HEK293 (cell line): ENCODE measurements around the gene SFMBT2.

Source experiments
- CTCF ChIA-PET: fragments of 350-600 bp; formaldehyde crosslinking; extraction: SDS; loops from one replicate; lab custom pipeline; 2021; ENCODE audit warnings: antibody characterized with exemption; lab: Yijun Ruan, JAX
- POLR2A ChIA-PET: fragments of 300-600 bp; formaldehyde crosslinking; extraction: SDS; loops from one replicate; lab custom pipeline; 2020; ENCODE audit warnings: antibody characterized with exemption, inconsistent platforms; lab: Yijun Ruan, JAX
- H3K27ac ChIP-seq: fragments of 200-500 bp; sonication (Bioruptor generic); 2 replicates; pipeline ENCODE4 v1.5.1; 2014; ENCODE audit warnings: low read depth, low read length, control low read depth, inconsistent platforms; ENCODE audit errors: extremely low read depth
- H3K36me3 ChIP-seq, 2 experiments: fragments of 200-500 bp in 1 of 2; sonication (Bioruptor generic) in 1 of 2; 1 replicate in 1 of 2; 2 replicates in 1 of 2; pipeline ENCODE4 v1.5.1; 2014 to 2017; ENCODE audit warnings: inconsistent platforms in 2 of 2, low read length in 2 of 2; ENCODE audit not compliant: control insufficient read depth in 2 of 2, insufficient read depth in 1 of 2
- H3K4me1 ChIP-seq: fragments of 200-500 bp; sonication (Bioruptor generic); 2 replicates; pipeline ENCODE4 v1.5.1; 2014; ENCODE audit warnings: mild to moderate bottlenecking, low read length, inconsistent platforms; ENCODE audit not compliant: control insufficient read depth, insufficient read depth
- H3K4me3 ChIP-seq: 2 replicates; pipeline ENCODE4 v1.5.1; 2011; ENCODE audit warnings: low read depth, mild to moderate bottlenecking, control low read depth, low read length, moderate library complexity
- H3K9me3 ChIP-seq: fragments of 200-500 bp; sonication (Bioruptor generic); 2 replicates; pipeline ENCODE4 v1.5.1; 2014; ENCODE audit warnings: low read depth, low read length, inconsistent platforms; ENCODE audit not compliant: control insufficient read depth, insufficient read depth
- GLI2 ChIP-seq: fragments of 450-650 bp; formaldehyde crosslinking; IDR thresholded peaks from 2 replicates; pipeline ENCODE4; 2017; ENCODE audit warnings: missing biosample characterization, missing genetic modification characterization, low read depth, borderline replicate concordance
- GLIS1 ChIP-seq: fragments of 450-650 bp; formaldehyde crosslinking; IDR thresholded peaks from 2 replicates; pipeline ENCODE4 v1.5.1; 2016; ENCODE audit warnings: missing biosample characterization, missing genetic modification characterization
- MYNN ChIP-seq: fragments of 450-650 bp; formaldehyde crosslinking; IDR thresholded peaks from 2 replicates; pipeline ENCODE4 v1.5.1; 2016; ENCODE audit warnings: missing biosample characterization, missing genetic modification characterization, borderline replicate concordance
- REPIN1 ChIP-seq: fragments of 450-650 bp; formaldehyde crosslinking; IDR thresholded peaks from 2 replicates; pipeline ENCODE4 v1.5.1; 2017; ENCODE audit warnings: missing biosample characterization, missing genetic modification characterization, low read depth
- SCRT2 ChIP-seq: fragments of 450-650 bp; formaldehyde crosslinking; IDR thresholded peaks from 2 replicates; pipeline ENCODE4 v1.5.1; 2016; ENCODE audit warnings: missing biosample characterization, missing genetic modification characterization
- SP2 ChIP-seq: fragments of 450-650 bp; formaldehyde crosslinking; IDR thresholded peaks from 2 replicates; pipeline ENCODE4 v1.5.1; 2016; ENCODE audit warnings: missing biosample characterization, missing genetic modification characterization
- ZIC2 ChIP-seq: fragments of 450-650 bp; formaldehyde crosslinking; IDR thresholded peaks from 2 replicates; pipeline ENCODE4 v1.5.1; 2016; ENCODE audit warnings: missing biosample characterization, missing genetic modification characterization
- ZNF138 ChIP-seq: fragments of 450-650 bp; formaldehyde crosslinking; IDR thresholded peaks from 2 replicates; pipeline ENCODE4 v1.5.1; 2016; ENCODE audit warnings: missing biosample characterization, missing genetic modification characterization, borderline replicate concordance
- ZNF214 ChIP-seq: fragments of 450-650 bp; formaldehyde crosslinking; IDR thresholded peaks from 2 replicates; pipeline ENCODE4 v1.5.1; 2017; ENCODE audit warnings: missing biosample characterization, mild to moderate bottlenecking, missing genetic modification characterization, borderline replicate concordance
- ZNF223 ChIP-seq: fragments of 450-650 bp; formaldehyde crosslinking; IDR thresholded peaks from 2 replicates; pipeline ENCODE4 v1.5.1; 2016; ENCODE audit warnings: missing biosample characterization, missing genetic modification characterization
- ZNF350 ChIP-seq: fragments of 450-650 bp; formaldehyde crosslinking; IDR thresholded peaks from 2 replicates; pipeline ENCODE4 v1.5.0; 2017; ENCODE audit warnings: missing biosample characterization, mild to moderate bottlenecking, missing genetic modification characterization
- ZNF433 ChIP-seq: fragments of 450-650 bp; formaldehyde crosslinking; IDR thresholded peaks from 2 replicates; pipeline ENCODE4 v1.5.1; 2016; ENCODE audit warnings: missing biosample characterization, missing genetic modification characterization, low read depth
- ZNF692 ChIP-seq: fragments of 450-650 bp; formaldehyde crosslinking; IDR thresholded peaks from 2 replicates; pipeline ENCODE4 v1.5.1; 2016; ENCODE audit warnings: missing biosample characterization, missing genetic modification characterization
- ZNF776 ChIP-seq: fragments of 450-650 bp; formaldehyde crosslinking; IDR thresholded peaks from 2 replicates; pipeline ENCODE4 v1.5.0; 2017; ENCODE audit warnings: missing biosample characterization, missing genetic modification characterization, borderline replicate concordance
- ZNF792 ChIP-seq: fragments of 450-650 bp; formaldehyde crosslinking; IDR thresholded peaks from 2 replicates; pipeline ENCODE4 v1.5.1; 2016; ENCODE audit warnings: missing biosample characterization, missing genetic modification characterization
- TF ChIP-seq, protein P1 (sequence below): fragments of 450-650 bp; formaldehyde crosslinking; IDR thresholded peaks from 2 replicates; pipeline ENCODE4 v1.5.1; 2016; ENCODE audit warnings: missing biosample characterization, missing genetic modification characterization, low read depth
- TF ChIP-seq, protein P2 (sequence below): fragments of 450-650 bp; formaldehyde crosslinking; IDR thresholded peaks from 2 replicates; pipeline ENCODE4 v1.5.1; 2017; ENCODE audit warnings: missing biosample characterization, mild to moderate bottlenecking, missing genetic modification characterization, moderate library complexity

SFMBT2 gene

DNA sequence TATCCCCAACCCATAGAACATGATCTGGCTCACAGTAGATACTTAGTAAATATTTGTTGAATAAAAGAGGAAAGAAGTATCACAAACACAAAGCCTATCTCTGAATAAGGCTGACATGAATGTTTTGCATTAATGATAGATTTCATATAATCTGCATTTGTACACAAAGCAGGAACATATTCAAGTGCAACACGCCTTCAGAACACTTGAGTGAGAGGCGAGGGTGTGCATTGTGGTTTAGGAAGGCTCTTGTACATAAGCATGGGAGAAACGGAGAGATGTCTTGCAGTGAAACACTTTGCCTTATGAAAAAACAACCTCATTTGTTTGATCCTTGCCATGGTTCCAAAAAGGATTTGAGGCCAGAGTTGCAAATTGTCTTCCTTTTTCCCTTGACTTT, 14.1 kb upstream of the SFMBT2 start (continued):
- TF ChIP-seq, protein P1, sequence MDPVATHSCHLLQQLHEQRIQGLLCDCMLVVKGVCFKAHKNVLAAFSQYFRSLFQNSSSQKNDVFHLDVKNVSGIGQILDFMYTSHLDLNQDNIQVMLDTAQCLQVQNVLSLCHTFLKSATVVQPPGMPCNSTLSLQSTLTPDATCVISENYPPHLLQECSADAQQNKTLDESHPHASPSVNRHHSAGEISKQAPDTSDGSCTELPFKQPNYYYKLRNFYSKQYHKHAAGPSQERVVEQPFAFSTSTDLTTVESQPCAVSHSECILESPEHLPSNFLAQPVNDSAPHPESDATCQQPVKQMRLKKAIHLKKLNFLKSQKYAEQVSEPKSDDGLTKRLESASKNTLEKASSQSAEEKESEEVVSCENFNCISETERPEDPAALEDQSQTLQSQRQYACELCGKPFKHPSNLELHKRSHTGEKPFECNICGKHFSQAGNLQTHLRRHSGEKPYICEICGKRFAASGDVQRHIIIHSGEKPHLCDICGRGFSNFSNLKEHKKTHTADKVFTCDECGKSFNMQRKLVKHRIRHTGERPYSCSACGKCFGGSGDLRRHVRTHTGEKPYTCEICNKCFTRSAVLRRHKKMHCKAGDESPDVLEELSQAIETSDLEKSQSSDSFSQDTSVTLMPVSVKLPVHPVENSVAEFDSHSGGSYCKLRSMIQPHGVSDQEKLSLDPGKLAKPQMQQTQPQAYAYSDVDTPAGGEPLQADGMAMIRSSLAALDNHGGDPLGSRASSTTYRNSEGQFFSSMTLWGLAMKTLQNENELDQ (tag by site-specific recombination): no peak
- TF ChIP-seq ZNF214 (tag by site-specific recombination): no peak
- TF ChIP-seq ZNF223 (tag by site-specific recombination): no peak
- TF ChIP-seq, all 188 proteins: peak for 0

DNA sequence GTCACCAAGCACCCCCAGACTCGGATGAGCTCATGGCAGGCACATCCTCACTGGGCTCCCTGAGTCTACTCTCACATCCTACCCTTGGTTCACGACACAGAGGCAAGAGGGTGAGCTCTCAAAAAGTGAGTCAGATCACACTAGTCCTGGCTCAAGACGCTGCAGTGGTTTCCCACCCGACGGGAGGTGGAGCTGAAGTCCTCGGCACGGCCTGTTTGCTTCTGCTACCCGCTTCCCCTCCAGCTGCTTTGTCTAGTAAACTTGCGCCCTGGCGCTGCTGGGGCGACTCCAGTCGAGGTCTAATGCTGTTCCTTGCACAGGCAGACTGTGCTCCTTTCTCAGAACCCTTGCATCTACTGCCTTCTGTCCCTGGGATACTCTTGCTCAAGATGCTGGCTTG, 13.5 kb upstream of the SFMBT2 start:
- Histone ChIP-seq H3K27ac (no peak overlapping the region), H3K36me3 (no peaks in the 10 kb centered on the region), H3K4me1 (peaks cover 5% of the 10 kb centered on the region; the same call in 1 of the 2 replicates), H3K9me3 (no peaks in the 10 kb centered on the region), H3K4me3 (no peak overlapping the region)
- TF ChIP-seq GLI2 (tag by site-specific recombination): no peak
- TF ChIP-seq, protein P2, sequence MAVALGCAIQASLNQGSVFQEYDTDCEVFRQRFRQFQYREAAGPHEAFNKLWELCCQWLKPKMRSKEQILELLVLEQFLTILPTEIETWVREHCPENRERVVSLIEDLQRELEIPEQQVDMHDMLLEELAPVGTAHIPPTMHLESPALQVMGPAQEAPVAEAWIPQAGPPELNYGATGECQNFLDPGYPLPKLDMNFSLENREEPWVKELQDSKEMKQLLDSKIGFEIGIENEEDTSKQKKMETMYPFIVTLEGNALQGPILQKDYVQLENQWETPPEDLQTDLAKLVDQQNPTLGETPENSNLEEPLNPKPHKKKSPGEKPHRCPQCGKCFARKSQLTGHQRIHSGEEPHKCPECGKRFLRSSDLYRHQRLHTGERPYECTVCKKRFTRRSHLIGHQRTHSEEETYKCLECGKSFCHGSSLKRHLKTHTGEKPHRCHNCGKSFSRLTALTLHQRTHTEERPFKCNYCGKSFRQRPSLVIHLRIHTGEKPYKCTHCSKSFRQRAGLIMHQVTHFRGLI (tag by site-specific recombination): no peak
- no peak for TF ChIP-seq ZNF138 (tag by site-specific recombination)
- no peak for TF ChIP-seq MYNN (tag by site-specific recombination)
- TF ChIP-seq ZNF776 (tag by site-specific recombination): no peak
- TF ChIP-seq SP2 (tag by site-specific recombination): no peak
- no peak for TF ChIP-seq ZNF214 (tag by site-specific recombination)
- no peak for TF ChIP-seq ZNF433
- ChIA-PET CTCF (interaction anchor here (0.6 kb wide), 3 partner anchors 99 to 461 kb away, joined by 3 to 4 read pairs (median 3); no protein-coding TSS in a partner anchor), POLR2A (no interaction called here)

DNA sequence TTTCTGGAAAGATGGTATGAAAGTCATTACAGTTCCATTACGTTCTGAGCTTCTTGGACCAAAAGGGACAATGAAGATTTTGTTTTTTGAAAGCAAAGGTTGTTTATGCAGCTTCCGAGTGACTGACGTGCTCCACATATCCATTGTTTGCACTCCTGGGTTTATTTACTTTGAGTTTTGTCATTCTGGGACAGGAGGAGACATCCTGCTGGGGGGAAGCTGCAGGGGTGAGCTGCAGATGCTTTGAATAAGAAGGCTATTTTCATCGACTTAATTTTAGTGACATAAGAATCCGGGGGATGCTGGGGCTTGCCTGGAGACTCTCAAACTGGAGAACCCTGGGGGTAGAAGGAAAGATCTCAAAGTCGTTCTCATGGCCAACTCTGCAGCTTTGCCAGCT, 12.7 kb upstream of the SFMBT2 start:
- ChIA-PET CTCF (interaction anchor here (0.6 kb wide), 1 partner anchor 100 kb away, joined by 3 read pairs; no protein-coding TSS in a partner anchor), POLR2A (no interaction called here)
- Histone ChIP-seq H3K4me3 (no peak overlapping the region), H3K27ac (no peak overlapping the region), H3K4me1 (peaks cover 5% of the 10 kb centered on the region; the same call in 1 of the 2 replicates), H3K36me3 (no peaks in the 10 kb centered on the region), H3K9me3 (no peaks in the 10 kb centered on the region)
- TF ChIP-seq GLIS1 (tag by site-specific recombination) (peak; percentile 84), SCRT2 (no peak), ZNF350 (no peak), ZIC2 (tag by site-specific recombination) (peak; percentile 77), ZNF692 (tag by site-specific recombination) (no peak), ZNF792 (tag by site-specific recombination) (no peak), REPIN1 (tag by site-specific recombination) (no peak)
